B cell (primary cell): Measurements from ENCODE around the gene CCND2. TPM values are rescaled to one million over a fixed set of nuclear protein-coding genes. Genes with fewer than 3 reads are reported as not detected.

Source experiments
- ATAC-seq: fragments of 200-7000 bp; cut with Tn5 transposase; one replicate; pipeline ENCODE4 v1.10.0; 2021; ENCODE audit warnings: low read depth, mild to moderate bottlenecking, moderate number of reproducible peaks, moderate library complexity
- CTCF ChIA-PET: fragments of 350-600 bp; sonication (Branson Sonifier 250); formaldehyde crosslinking; loops from one replicate; lab custom pipeline; 2021; ENCODE audit warnings: antibody characterized with exemption, inconsistent platforms; lab: Charles Lee
- POLR2A ChIA-PET: fragments of 350-600 bp; sonication (Branson Sonifier 250); formaldehyde crosslinking; loops from one replicate; lab custom pipeline; 2021; ENCODE audit warnings: antibody characterized with exemption; lab: Charles Lee
- DNase-seq: peaks from one replicate; pipeline ENCODE4 v3.0.0; 2013
- H2AFZ ChIP-seq: 2 replicates; pipeline ENCODE4 v1.6.1; 2012; ENCODE audit warnings: mild to moderate bottlenecking, low read depth, low read length; ENCODE audit not compliant: insufficient read depth, poor library complexity, severe bottlenecking
- H3K27ac ChIP-seq, 2 donors: 1 replicate in 1 of 2; 2 replicates in 1 of 2; pipeline ENCODE4 v1.5.1; 2012 to 2013; ENCODE audit warnings: low read length in 2 of 2, mild to moderate bottlenecking in 2 of 2, moderate library complexity in 1 of 2
- H3K27me3 ChIP-seq, 4 experiments: fragments of 200-600 bp in 1 of 4; sonication (generic) in 1 of 4; replicated peaks in 1 of 4; 1 replicate in 2 of 4; 2 replicates in 2 of 4; pipeline versions ENCODE4 v1.6.1 to v1.7.0; 2013 to 2016; ENCODE audit warnings: low read length in 3 of 4, mild to moderate bottlenecking in 2 of 4, mixed read lengths in 1 of 4, moderate library complexity in 1 of 4; ENCODE audit not compliant: insufficient read depth in 4 of 4, control insufficient read depth in 3 of 4; ENCODE audit errors: control extremely low read depth in 1 of 4
- H3K36me3 ChIP-seq, 2 experiments: replicated peaks in 1 of 2; 1 replicate in 1 of 2; 2 replicates in 1 of 2; pipeline versions ENCODE4 v1.6.1 to v1.7.1; 2013; ENCODE audit warnings: low read length in 1 of 2; ENCODE audit not compliant: insufficient read depth in 2 of 2, control insufficient read depth in 1 of 2; ENCODE audit errors: control extremely low read depth in 1 of 2, extremely low read depth in 1 of 2
- H3K4me1 ChIP-seq, 2 donors: fragments of 200-600 bp in 1 of 2; sonication (generic) in 1 of 2; 1 replicate in 1 of 2; 2 replicates in 1 of 2; pipeline versions ENCODE4 v1.5.1 to v1.6.1; 2013 to 2017; ENCODE audit warnings: low read length in 2 of 2; ENCODE audit not compliant: control insufficient read depth in 2 of 2, insufficient read depth in 2 of 2
- H3K4me2 ChIP-seq: replicated peaks from 2 replicates; pipeline ENCODE3; 2012; ENCODE audit warnings: mild to moderate bottlenecking, low read depth, low read length; ENCODE audit not compliant: poor library complexity, severe bottlenecking
- H3K4me3 ChIP-seq, 5 experiments: fragments of 200-600 bp in 1 of 5; sonication (generic) in 1 of 5; 1 replicate in 3 of 5; 2 replicates in 2 of 5; pipeline versions ENCODE4 v1.5.1 to v1.7.0; 2011 to 2016; ENCODE audit warnings: low read length in 4 of 5, mild to moderate bottlenecking in 4 of 5, low read depth in 2 of 5, control low read depth in 1 of 5, moderate library complexity in 1 of 5; ENCODE audit not compliant: insufficient read depth in 1 of 5; ENCODE audit errors: control extremely low read depth in 1 of 5, extremely low read depth in 1 of 5
- H3K79me2 ChIP-seq: fragments of 200-600 bp; sonication (generic); one replicate; pipeline ENCODE4 v1.6.0; 2016; ENCODE audit warnings: low read length; ENCODE audit not compliant: control insufficient read depth, insufficient read depth
- H3K9ac ChIP-seq: fragments of 200-600 bp; sonication (generic); 2 replicates; pipeline ENCODE4 v1.6.1; 2017; ENCODE audit warnings: mild to moderate bottlenecking, low read length, moderate library complexity
- H3K9me3 ChIP-seq, 3 donors: one replicate each; pipeline versions ENCODE4 v1.6.1 to v1.7.1; 2013; ENCODE audit warnings: low read length in 2 of 3; ENCODE audit not compliant: control insufficient read depth in 2 of 3, insufficient read depth in 1 of 3; ENCODE audit errors: control extremely low read depth in 1 of 3
- H4K20me1 ChIP-seq: 2 replicates; pipeline ENCODE4 v1.6.0; 2012; ENCODE audit warnings: mild to moderate bottlenecking, low read length; ENCODE audit not compliant: insufficient read depth, control insufficient read depth, poor library complexity, severe bottlenecking
- H3K27ac Mint-ChIP-seq: one replicate; pipeline ENCODE4 v1.8.0; 2021; ENCODE audit warnings: mixed read lengths
- H3K27me3 Mint-ChIP-seq: one replicate; pipeline ENCODE4 v1.8.0; 2021; ENCODE audit warnings: mixed read lengths
- H3K4me1 Mint-ChIP-seq: one replicate; pipeline ENCODE4 v1.8.0; 2021; ENCODE audit warnings: mixed read lengths
- H3K4me3 Mint-ChIP-seq: one replicate; pipeline ENCODE4 v1.8.0; 2021; ENCODE audit warnings: mixed read lengths
- H3K9me3 Mint-ChIP-seq: one replicate; pipeline ENCODE4 v1.8.0; 2022; ENCODE audit warnings: mixed read lengths; ENCODE audit not compliant: insufficient read depth
- CTCF ChIP-seq: fragments of 200-600 bp; IDR thresholded peaks from one replicate; pipeline ENCODE4 v1.8.0; 2022; ENCODE audit warnings: antibody characterized with exemption, mild to moderate bottlenecking
- EZH2 ChIP-seq: IDR thresholded peaks from 2 replicates; pipeline ENCODE4 v1.6.1; 2012; ENCODE audit warnings: borderline replicate concordance, low read depth, mild to moderate bottlenecking, moderate library complexity, low read length; ENCODE audit not compliant: insufficient read depth, poor library complexity, severe bottlenecking
- WGBS: methylation state at CpG from one replicate; pipeline ENCODE4 v1.1.5; 2013; ENCODE audit warnings: missing lambda C conversion rate; ENCODE audit not compliant: insufficient coverage; 5-methylcytosine and 5-hydroxymethylcytosine counted together
- intact Hi-C: fragments of 100-400 bp; cut with micrococcal nuclease; formaldehyde crosslinking; loops from one replicate; pipeline ENCODE4 v1.10.0; 2022
- polyA plus RNA-seq: library from polyadenylated mRNA; depleted of rRNA; stranded (reverse); fragments of >200 nt; gene quantifications from 2 replicates; pipeline ENCODE4 v1.2.3, GENCODE V29; 2012
- total RNA-seq, 2 donors: library from RNA; stranded (reverse); fragments of 120-200 nt in 1 of 2; gene quantifications; 1 replicate in 1 of 2; 2 replicates in 1 of 2; pipeline versions ENCODE4 v1.2.3 to v1.2.4, GENCODE V29; 2013 to 2022

CCND2 gene
- total and polyA plus RNA-seq, 2 donors (not counting 1 experiment from before 2014, with no cell fraction given), result 9.2 to 20.6 TPM

GRCh38 chr12:4287325-4288211 lies 14.0 kb downstream of the CCND2 start:
- Histone ChIP-seq H3K9me3 (no peaks in the 10 kb centered on the region), H3K27ac (no peak overlapping the region), H3K9ac (no peak overlapping the region), H2AFZ (no peak overlapping the region), H3K36me3 (peaks cover 0 to 92% of the 10 kb centered on the region in 2 experiments), H3K4me2 (peak overlapping the region; percentile 44), H3K4me3 (no peak overlapping the region), H3K27me3 (no peaks in the 10 kb centered on the region), H3K79me2 (peaks cover 96% of the 10 kb centered on the region), H3K4me1 (peaks cover 24 to 34% of the 10 kb centered on the region in 2 donors), H4K20me1 (peaks cover 49% of the 10 kb centered on the region)
- Mint-ChIP-seq H3K4me1 (peaks cover 36% of the 10 kb centered on the region), H3K9me3 (no peaks in the 10 kb centered on the region), H3K4me3 (no peak overlapping the region), H3K27me3 (no peaks in the 10 kb centered on the region), H3K27ac (peak overlapping the region; percentile 6)
- no peak for TF ChIP-seq CTCF
- no peak for TF ChIP-seq EZH2
- ATAC-seq (no peak), DNase-seq (no peak)
- intact Hi-C loops, result no loop called here
- CTCF ChIA-PET, result interaction anchor here (0.7 to 5.2 kb wide), 3 partner anchors 11 to 402 kb away, joined by 3 to 32 read pairs (median 8); no protein-coding TSS in a partner anchor
- POLR2A ChIA-PET, result interaction anchor here (0.8 kb wide), 1 partner anchor 19 kb away, joined by 3 read pairs; no protein-coding TSS in a partner anchor
- 84% methylated on average over 6 of the region's 18 CpGs for WGBS
